ENCODE data around the gene ACTRT1.

Gene ACTRT1

DNA sequence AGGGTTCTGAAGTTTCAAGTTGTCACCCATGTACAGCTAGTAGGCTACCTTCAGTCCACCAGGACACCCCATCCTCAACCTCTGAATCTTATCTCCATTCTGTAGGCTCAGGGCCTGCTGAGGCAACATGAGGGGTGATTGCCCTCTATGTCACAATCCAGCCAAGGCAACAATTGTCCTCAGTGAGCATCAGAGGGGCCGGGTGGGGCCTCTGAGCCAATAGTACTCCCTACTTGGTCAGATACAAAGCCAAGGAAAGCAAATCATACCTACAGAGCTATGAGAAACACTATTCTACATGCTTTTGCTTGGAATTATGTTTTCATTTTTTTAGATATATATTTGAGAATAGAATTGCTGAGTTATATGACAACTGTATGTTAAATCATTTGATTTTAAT, at the start of gene ACTRT1:
Gene ACTRT1 (minus strand): TSS at position 101 of the 400 bp plus-strand sequence. CDS start 197 bp downstream, outside the sequence.
- DNase-seq: no peak
- in situ Hi-C loops (cut with MboI; ENCODE audit: low pct_unique_long_range_greater_than_20kb, low sequenced_read_pairs): no loop called here

DNA sequence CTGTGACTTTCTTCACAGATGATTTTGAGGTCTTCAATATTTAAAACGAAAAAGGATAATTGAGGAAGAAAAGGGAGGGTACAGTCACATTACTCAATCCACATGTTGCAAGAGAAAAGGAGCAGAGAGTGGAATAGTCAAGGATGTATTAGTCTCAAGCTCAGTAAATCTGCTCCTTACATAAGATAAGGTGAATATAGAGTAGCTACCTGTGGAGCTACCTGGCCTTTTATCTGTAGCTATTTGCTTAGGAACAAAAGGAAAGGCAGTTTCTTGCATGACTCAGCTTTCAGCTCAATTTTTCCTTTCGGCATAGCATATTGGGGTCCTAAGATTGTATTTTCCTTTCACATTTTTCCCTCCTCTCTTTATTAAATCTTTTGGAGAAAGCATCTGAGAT, 26.3 kb upstream of the ACTRT1 start:
- DNase-seq: no peak
- in situ Hi-C loops (cut with MboI; ENCODE audit: low pct_unique_long_range_greater_than_20kb, low sequenced_read_pairs): no loop called here

DNA sequence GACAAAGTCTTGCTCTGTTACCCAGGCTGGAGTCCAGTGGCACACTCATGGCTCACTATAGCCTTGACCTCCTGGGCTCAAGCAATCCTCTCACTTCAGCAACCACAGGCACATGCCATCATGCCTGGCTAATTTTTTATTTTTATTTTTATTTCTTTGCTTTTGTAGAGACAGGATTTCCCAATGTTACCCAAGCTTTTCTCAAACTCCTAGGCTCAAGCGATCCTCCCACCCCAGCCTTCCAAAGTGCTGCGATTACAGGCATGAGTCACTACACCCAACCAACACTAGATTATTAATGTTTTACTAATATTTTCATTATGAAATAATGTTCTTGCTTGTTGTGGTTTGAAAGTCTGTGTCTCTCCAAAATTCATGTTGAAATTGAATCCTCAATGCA, 5.2 kb upstream of the ACTRT1 start:
- in situ Hi-C loops (cut with MboI; ENCODE audit: low pct_unique_long_range_greater_than_20kb, low sequenced_read_pairs): no loop called here
- DNase-seq: no peak

DNA sequence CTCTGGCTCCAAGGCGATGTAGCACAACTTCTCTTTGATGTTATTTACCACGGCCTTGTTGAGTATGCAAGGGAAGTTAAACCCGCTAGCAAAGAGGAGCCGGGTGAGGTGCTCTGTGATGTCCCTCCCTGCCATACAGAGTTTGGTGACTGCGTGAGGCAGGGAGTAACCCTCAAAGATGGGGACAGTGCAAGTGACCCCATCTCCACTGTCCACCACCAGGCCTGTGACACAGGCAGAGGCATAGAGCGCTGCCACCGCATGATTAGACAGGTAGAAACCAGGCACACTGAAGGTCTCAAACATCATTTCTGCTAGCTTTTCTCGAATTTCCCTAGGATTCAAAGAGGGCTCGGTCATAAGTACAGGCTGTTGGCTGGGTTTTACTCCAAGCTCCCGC, 677 bp downstream of the ACTRT1 start:
- in situ Hi-C loops (cut with MboI; ENCODE audit: low pct_unique_long_range_greater_than_20kb, low sequenced_read_pairs): no loop called here
- no peak for DNase-seq

DNA sequence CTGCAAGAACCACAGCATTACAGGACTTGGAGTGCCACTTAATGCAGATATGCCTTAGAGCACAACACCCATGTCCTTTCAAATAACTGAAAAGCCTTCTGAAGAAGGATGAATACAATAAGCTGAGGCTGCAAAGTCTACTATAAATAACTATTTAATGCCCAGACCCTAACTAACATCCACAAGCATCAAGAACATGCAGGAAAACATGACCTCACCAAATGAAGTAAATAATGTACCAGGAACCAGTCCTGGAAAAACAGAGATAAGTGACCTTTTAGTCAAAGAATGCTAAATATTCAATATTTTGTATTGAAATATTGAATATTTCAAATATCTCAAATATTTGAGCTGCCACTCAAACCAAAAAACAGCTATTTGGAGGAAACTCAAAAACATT, 16.9 kb downstream of the ACTRT1 start:
- in situ Hi-C loops (cut with MboI; ENCODE audit: low pct_unique_long_range_greater_than_20kb, low sequenced_read_pairs): no loop called here
- no peak for DNase-seq

DNA sequence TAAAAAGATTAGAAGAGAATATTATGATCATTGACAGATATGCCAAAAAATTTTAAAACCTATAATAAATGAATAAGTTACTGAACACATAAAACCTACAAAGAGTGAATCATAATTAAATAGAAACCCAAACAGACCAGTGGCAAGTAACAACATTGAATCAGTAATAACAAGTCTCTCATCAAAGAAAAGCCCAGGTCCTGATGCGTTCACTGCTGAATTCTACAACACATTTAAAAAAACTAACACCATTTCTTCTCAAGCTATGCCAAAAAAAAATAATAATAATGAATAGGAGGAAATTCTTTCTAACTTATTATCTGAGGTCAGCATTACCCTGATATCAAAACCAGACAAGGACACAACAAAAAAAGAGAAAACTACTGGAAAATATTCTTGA, 30.6 kb downstream of the ACTRT1 start:
- in situ Hi-C loops (cut with MboI; ENCODE audit: low pct_unique_long_range_greater_than_20kb, low sequenced_read_pairs): no loop called here
- DNase-seq: no peak

DNA sequence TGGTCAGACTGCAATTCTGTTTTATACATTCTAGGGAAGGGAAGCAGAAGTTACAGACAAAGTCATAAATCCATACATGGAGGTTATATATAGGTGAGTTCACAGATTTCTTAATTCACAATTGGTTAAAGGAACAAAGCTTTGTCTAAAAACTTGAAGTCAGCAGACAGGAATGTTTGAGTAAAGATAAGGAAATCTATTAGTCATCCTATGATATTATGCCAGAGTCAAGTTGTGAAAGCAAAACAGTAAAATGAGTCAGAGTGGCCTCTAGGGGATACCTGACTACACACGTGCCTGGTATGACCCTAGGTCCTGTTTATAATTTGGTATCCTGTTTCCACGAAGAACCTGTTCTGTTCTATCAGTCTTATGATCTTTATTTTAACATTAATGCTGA, 31.5 kb downstream of the ACTRT1 start:
- in situ Hi-C loops (cut with MboI; ENCODE audit: low pct_unique_long_range_greater_than_20kb, low sequenced_read_pairs): no loop called here
- no peak for DNase-seq

DNA sequence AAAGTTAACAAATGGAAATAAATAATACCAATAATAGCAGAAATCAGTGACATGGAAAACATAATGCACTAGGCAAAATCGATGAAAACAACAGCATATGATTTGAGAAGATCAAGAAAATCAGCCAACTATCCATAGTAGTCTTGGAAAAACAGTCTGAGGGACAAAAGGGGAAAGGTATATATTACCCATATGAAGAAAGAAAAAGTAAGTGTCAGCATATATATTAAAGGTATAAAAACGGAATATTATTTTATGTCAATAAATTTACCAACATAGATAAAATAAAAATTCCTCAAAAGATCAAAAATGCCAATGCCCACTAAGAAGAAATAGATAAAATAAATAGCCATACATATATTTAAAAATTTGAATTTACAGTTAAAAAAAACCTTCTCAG, 33.0 kb downstream of the ACTRT1 start:
- in situ Hi-C loops (cut with MboI; ENCODE audit: low pct_unique_long_range_greater_than_20kb, low sequenced_read_pairs): no loop called here
- DNase-seq: no peak

DNA sequence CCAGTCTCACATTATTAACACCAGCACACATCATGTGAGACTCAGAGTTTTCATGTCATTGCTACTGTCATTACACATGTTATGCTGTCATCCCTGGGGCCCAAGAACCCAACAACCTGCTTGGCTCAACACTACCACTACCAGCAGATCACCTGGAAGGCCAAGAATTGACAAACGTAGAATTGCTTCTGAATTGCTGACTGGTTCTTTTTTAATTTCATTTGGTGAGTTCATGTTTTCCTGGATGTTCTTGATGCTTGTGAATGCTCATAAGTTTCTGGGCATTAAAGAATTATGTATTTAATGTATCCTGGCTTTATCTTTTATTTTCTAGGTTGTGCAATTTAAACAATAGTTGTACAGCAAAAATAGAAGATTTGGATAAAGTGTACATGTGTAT, 40.2 kb downstream of the ACTRT1 start:
- in situ Hi-C loops (cut with MboI; ENCODE audit: low pct_unique_long_range_greater_than_20kb, low sequenced_read_pairs): no loop called here
- DNase-seq: no peak

DNA sequence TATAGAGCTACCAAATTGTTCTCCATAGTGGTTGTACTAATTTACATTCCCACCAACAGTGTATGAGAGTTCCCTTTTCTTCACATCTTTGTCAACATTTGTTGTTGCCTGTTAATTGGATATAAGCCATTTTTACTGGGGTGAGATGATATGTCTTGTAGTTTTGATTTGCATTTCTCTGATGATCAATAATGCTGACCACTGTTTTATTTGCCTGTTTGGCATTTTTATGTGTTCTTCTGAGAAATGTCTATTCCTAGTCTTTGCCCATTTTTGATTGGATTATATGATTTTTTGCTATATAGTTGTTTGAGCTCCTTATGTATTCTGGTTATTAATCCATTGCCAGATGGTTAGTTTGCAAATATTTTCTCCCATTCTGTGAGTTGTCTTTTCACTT, 44.3 kb downstream of the ACTRT1 start:
- no peak for DNase-seq
- in situ Hi-C loops (cut with MboI; ENCODE audit: low pct_unique_long_range_greater_than_20kb, low sequenced_read_pairs): no loop called here
